ENCODE data around the gene GDI1. TPM values are rescaled to one million over a fixed set of nuclear protein-coding genes. Genes with fewer than 3 reads are reported as not detected.

The GDI1 gene
- total and polyA plus RNA-seq, 9 of the 15 experiments (the other 6 are each of a cell fraction or from before 2014, with no cell fraction given) = 0.97 to 82.6 (median 37.5) TPM

DNA sequence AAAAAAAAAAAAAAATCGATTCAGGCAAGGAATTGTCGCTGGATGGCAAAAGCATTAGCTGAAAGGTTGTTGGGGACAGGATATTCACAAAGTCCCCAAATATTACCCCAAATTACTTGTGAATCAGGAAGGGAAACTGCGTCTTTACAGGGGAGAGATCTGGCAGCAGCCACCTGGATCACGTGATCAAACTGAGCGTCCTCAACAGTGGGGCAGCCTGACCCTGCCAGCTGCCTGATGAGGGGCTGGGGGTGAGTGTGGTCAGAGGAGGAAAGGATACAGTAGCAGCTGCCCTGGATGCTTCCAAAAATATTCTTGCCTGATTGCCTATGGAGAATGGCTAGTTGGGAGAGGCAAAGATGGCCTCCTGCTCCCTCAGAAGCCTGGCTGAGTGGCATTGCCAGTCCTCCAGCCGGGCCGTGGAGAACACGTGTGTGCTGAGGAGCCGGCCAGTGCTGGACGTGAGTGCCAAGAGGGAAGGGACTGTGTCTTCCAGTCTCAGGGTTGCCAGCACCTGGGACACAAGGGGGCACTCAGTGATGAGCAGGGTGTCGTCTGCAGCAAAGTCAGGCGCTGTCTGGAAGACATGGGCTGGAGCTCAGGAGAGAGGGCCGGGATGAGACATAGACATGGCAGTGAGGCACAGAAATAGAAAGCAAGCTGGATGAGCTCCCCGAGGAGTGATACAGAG, 45.1 kb downstream of the GDI1 start:
- no peak for TF ChIP-seq ZBTB17 (CRISPR knock-in tag; IDR thresholded peaks at IDR 0.05)
- peak; percentile 56; the same call in 1 of the 2 replicates for TF ChIP-seq RAD51 (IDR thresholded peaks at IDR 0.05; ENCODE audit: borderline replicate concordance, low read depth)
- TF ChIP-seq, protein P1, sequence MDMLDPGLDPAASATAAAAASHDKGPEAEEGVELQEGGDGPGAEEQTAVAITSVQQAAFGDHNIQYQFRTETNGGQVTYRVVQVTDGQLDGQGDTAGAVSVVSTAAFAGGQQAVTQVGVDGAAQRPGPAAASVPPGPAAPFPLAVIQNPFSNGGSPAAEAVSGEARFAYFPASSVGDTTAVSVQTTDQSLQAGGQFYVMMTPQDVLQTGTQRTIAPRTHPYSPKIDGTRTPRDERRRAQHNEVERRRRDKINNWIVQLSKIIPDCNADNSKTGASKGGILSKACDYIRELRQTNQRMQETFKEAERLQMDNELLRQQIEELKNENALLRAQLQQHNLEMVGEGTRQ (CRISPR knock-in tag; IDR thresholded peaks at IDR 0.05) = 0 out of 2 replicates have a peak, but pooled peaks have one; percentile 7
- no peak for TF ChIP-seq BDP1 (IDR thresholded peaks at IDR 0.05; ENCODE audit: insufficient read depth, insufficient read length)
- TF ChIP-seq, protein P2, sequence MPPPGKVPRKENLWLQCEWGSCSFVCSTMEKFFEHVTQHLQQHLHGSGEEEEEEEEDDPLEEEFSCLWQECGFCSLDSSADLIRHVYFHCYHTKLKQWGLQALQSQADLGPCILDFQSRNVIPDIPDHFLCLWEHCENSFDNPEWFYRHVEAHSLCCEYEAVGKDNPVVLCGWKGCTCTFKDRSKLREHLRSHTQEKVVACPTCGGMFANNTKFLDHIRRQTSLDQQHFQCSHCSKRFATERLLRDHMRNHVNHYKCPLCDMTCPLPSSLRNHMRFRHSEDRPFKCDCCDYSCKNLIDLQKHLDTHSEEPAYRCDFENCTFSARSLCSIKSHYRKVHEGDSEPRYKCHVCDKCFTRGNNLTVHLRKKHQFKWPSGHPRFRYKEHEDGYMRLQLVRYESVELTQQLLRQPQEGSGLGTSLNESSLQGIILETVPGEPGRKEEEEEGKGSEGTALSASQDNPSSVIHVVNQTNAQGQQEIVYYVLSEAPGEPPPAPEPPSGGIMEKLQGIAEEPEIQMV (tag; conservative IDR thresholded peaks at IDR 0.05; ENCODE audit: low read depth) = no peak
- no peak for TF ChIP-seq ZBED1 (IDR thresholded peaks at IDR 0.05)
- no peak for TF ChIP-seq RBM22 (IDR thresholded peaks at IDR 0.05; ENCODE audit: low read depth, low read length, poor library complexity, severe bottlenecking)
- 0 out of 2 replicates have a peak overlapping the region, but pooled peaks have one; percentile 26 for H2AFZ ChIP-seq (ENCODE audit: low read depth, low read length)
- in situ Hi-C loops (cut with MboI) (no loop called here), intact Hi-C loops (cut with micrococcal nuclease) (loop anchor here (5.0 kb wide), 1 partner anchor 35 kb away; the partner anchor contains the start of gene FAM3A)
- H3K27me3 ChIP-seq (ENCODE audit: control insufficient read depth in 2 of 2, insufficient read depth in 2 of 2, low read length in 2 of 2) = no peaks in the 10 kb centered on the region
- DNase-seq (ENCODE audit: extremely low read depth in 1 of 4, low spot score in 3 of 4) (no peak), ATAC-seq (no peak), FAIRE-seq (no peak)
- H3K36me3 ChIP-seq (ENCODE audit: control insufficient read depth, insufficient read depth, low read length) = peaks cover 31% of the 10 kb centered on the region
- CTCF ChIA-PET (ENCODE audit: low intra/inter-chr PET ratio) = no interaction called here
- H3K9me3 ChIP-seq (replicated peaks; ENCODE audit: control insufficient read depth, insufficient read depth, low read depth, low read length) = no peaks in the 10 kb centered on the region
- peaks cover 52 to 76% of the 10 kb centered on the region in 2 experiments for H3K4me1 ChIP-seq (replicated peaks in 1 of 2; ENCODE audit: control insufficient read depth in 2 of 2, insufficient read depth in 2 of 2, low read length in 2 of 2)
- no TSS peak for BruUV-seq (replicated peaks)
- POLR2A ChIA-PET = interaction anchor here (0.6 to 1.7 kb wide), 5 partner anchors 8 to 174 kb away, joined by 3 to 7 read pairs (median 4); partner anchors contain the start of gene SLC10A3
- H3K9ac ChIP-seq (ENCODE audit: insufficient read depth in 1 of 2, low read depth in 2 of 2, low read length in 2 of 2) = peak overlapping the region in 1 of 2 experiments; percentile 88; a peak in 2 of 4 replicates
- peaks cover 49% of the 10 kb centered on the region for H3K79me2 ChIP-seq (ENCODE audit: control insufficient read depth, insufficient read depth, low read length)
- no peaks in the 10 kb centered on the region for H4K20me1 ChIP-seq (replicated peaks; ENCODE audit: control insufficient read depth, insufficient read depth, low read length)
- 73% methylated on average over 11 of the region's 14 CpGs for WGBS (ENCODE audit: insufficient coverage, low coverage, missing lambda C conversion rate)
- peak overlapping the region; percentile 87; the same call in 2 of the 3 replicates for H3K27ac ChIP-seq (ENCODE audit: extremely low read depth, low read depth, low read length)
- H3K4me2 ChIP-seq (ENCODE audit: insufficient read depth, low read length) = no peak overlapping the region
- no peak overlapping the region for H3K4me3 ChIP-seq
- no peaks in the 10 kb centered on the region for H3K9me1 ChIP-seq (ENCODE audit: control insufficient read depth, insufficient read depth, low read length)
